B cell (primary cell): ENCODE data around the gene CPNE1. TPM values are rescaled to one million over a fixed set of nuclear protein-coding genes. Genes with fewer than 3 reads are reported as not detected.

Experiments
- ATAC-seq: fragments of 200-7000 bp; cut with Tn5 transposase; one replicate; pipeline ENCODE4 v1.10.0; 2021; ENCODE audit warnings: low read depth, mild to moderate bottlenecking, moderate number of reproducible peaks, moderate library complexity
- CTCF ChIA-PET: fragments of 350-600 bp; sonication (Branson Sonifier 250); formaldehyde crosslinking; loops from one replicate; lab custom pipeline; 2021; ENCODE audit warnings: antibody characterized with exemption, inconsistent platforms; lab: Charles Lee
- POLR2A ChIA-PET: fragments of 350-600 bp; sonication (Branson Sonifier 250); formaldehyde crosslinking; loops from one replicate; lab custom pipeline; 2021; ENCODE audit warnings: antibody characterized with exemption; lab: Charles Lee
- DNase-seq: peaks from one replicate; pipeline ENCODE4 v3.0.0; 2013
- H2AFZ ChIP-seq: 2 replicates; pipeline ENCODE4 v1.6.1; 2012; ENCODE audit warnings: mild to moderate bottlenecking, low read depth, low read length; ENCODE audit not compliant: insufficient read depth, poor library complexity, severe bottlenecking
- H3K27ac ChIP-seq, 2 donors: 1 replicate in 1 of 2; 2 replicates in 1 of 2; pipeline ENCODE4 v1.5.1; 2012 to 2013; ENCODE audit warnings: low read length in 2 of 2, mild to moderate bottlenecking in 2 of 2, moderate library complexity in 1 of 2
- H3K27me3 ChIP-seq, 4 experiments: fragments of 200-600 bp in 1 of 4; sonication (generic) in 1 of 4; replicated peaks in 1 of 4; 1 replicate in 2 of 4; 2 replicates in 2 of 4; pipeline versions ENCODE4 v1.6.1 to v1.7.0; 2013 to 2016; ENCODE audit warnings: low read length in 3 of 4, mild to moderate bottlenecking in 2 of 4, mixed read lengths in 1 of 4, moderate library complexity in 1 of 4; ENCODE audit not compliant: insufficient read depth in 4 of 4, control insufficient read depth in 3 of 4; ENCODE audit errors: control extremely low read depth in 1 of 4
- H3K36me3 ChIP-seq, 2 experiments: replicated peaks in 1 of 2; 1 replicate in 1 of 2; 2 replicates in 1 of 2; pipeline versions ENCODE4 v1.6.1 to v1.7.1; 2013; ENCODE audit warnings: low read length in 1 of 2; ENCODE audit not compliant: insufficient read depth in 2 of 2, control insufficient read depth in 1 of 2; ENCODE audit errors: control extremely low read depth in 1 of 2, extremely low read depth in 1 of 2
- H3K4me1 ChIP-seq, 2 donors: fragments of 200-600 bp in 1 of 2; sonication (generic) in 1 of 2; 1 replicate in 1 of 2; 2 replicates in 1 of 2; pipeline versions ENCODE4 v1.5.1 to v1.6.1; 2013 to 2017; ENCODE audit warnings: low read length in 2 of 2; ENCODE audit not compliant: control insufficient read depth in 2 of 2, insufficient read depth in 2 of 2
- H3K4me2 ChIP-seq: replicated peaks from 2 replicates; pipeline ENCODE3; 2012; ENCODE audit warnings: mild to moderate bottlenecking, low read depth, low read length; ENCODE audit not compliant: poor library complexity, severe bottlenecking
- H3K4me3 ChIP-seq, 5 experiments: fragments of 200-600 bp in 1 of 5; sonication (generic) in 1 of 5; 1 replicate in 3 of 5; 2 replicates in 2 of 5; pipeline versions ENCODE4 v1.5.1 to v1.7.0; 2011 to 2016; ENCODE audit warnings: low read length in 4 of 5, mild to moderate bottlenecking in 4 of 5, low read depth in 2 of 5, control low read depth in 1 of 5, moderate library complexity in 1 of 5; ENCODE audit not compliant: insufficient read depth in 1 of 5; ENCODE audit errors: control extremely low read depth in 1 of 5, extremely low read depth in 1 of 5
- H3K79me2 ChIP-seq: fragments of 200-600 bp; sonication (generic); one replicate; pipeline ENCODE4 v1.6.0; 2016; ENCODE audit warnings: low read length; ENCODE audit not compliant: control insufficient read depth, insufficient read depth
- H3K9ac ChIP-seq: fragments of 200-600 bp; sonication (generic); 2 replicates; pipeline ENCODE4 v1.6.1; 2017; ENCODE audit warnings: mild to moderate bottlenecking, low read length, moderate library complexity
- H3K9me3 ChIP-seq, 3 donors: one replicate each; pipeline versions ENCODE4 v1.6.1 to v1.7.1; 2013; ENCODE audit warnings: low read length in 2 of 3; ENCODE audit not compliant: control insufficient read depth in 2 of 3, insufficient read depth in 1 of 3; ENCODE audit errors: control extremely low read depth in 1 of 3
- H4K20me1 ChIP-seq: 2 replicates; pipeline ENCODE4 v1.6.0; 2012; ENCODE audit warnings: mild to moderate bottlenecking, low read length; ENCODE audit not compliant: insufficient read depth, control insufficient read depth, poor library complexity, severe bottlenecking
- H3K27ac Mint-ChIP-seq: one replicate; pipeline ENCODE4 v1.8.0; 2021; ENCODE audit warnings: mixed read lengths
- H3K27me3 Mint-ChIP-seq: one replicate; pipeline ENCODE4 v1.8.0; 2021; ENCODE audit warnings: mixed read lengths
- H3K4me1 Mint-ChIP-seq: one replicate; pipeline ENCODE4 v1.8.0; 2021; ENCODE audit warnings: mixed read lengths
- H3K4me3 Mint-ChIP-seq: one replicate; pipeline ENCODE4 v1.8.0; 2021; ENCODE audit warnings: mixed read lengths
- H3K9me3 Mint-ChIP-seq: one replicate; pipeline ENCODE4 v1.8.0; 2022; ENCODE audit warnings: mixed read lengths; ENCODE audit not compliant: insufficient read depth
- EZH2 ChIP-seq: IDR thresholded peaks from 2 replicates; pipeline ENCODE4 v1.6.1; 2012; ENCODE audit warnings: borderline replicate concordance, low read depth, mild to moderate bottlenecking, moderate library complexity, low read length; ENCODE audit not compliant: insufficient read depth, poor library complexity, severe bottlenecking
- WGBS: methylation state at CpG from one replicate; pipeline ENCODE4 v1.1.5; 2013; ENCODE audit warnings: missing lambda C conversion rate; ENCODE audit not compliant: insufficient coverage; 5-methylcytosine and 5-hydroxymethylcytosine counted together
- intact Hi-C: fragments of 100-400 bp; cut with micrococcal nuclease; formaldehyde crosslinking; loops from one replicate; pipeline ENCODE4 v1.10.0; 2022
- polyA plus RNA-seq: library from polyadenylated mRNA; depleted of rRNA; stranded (reverse); fragments of >200 nt; gene quantifications from 2 replicates; pipeline ENCODE4 v1.2.3, GENCODE V29; 2012
- total RNA-seq, 2 donors: library from RNA; stranded (reverse); fragments of 120-200 nt in 1 of 2; gene quantifications; 1 replicate in 1 of 2; 2 replicates in 1 of 2; pipeline versions ENCODE4 v1.2.3 to v1.2.4, GENCODE V29; 2013 to 2022
- TF ChIP-seq, protein P1 (sequence below): fragments of 200-600 bp; IDR thresholded peaks from one replicate; pipeline ENCODE4 v1.8.0; 2022; ENCODE audit warnings: antibody characterized with exemption, mild to moderate bottlenecking

The CPNE1 gene
- total and polyA plus RNA-seq, 2 donors (not counting 1 experiment from before 2014, with no cell fraction given), result 321 to 323 TPM

- no peaks in the 10 kb centered on the region for H3K9me3 ChIP-seq
- no CpG with 5 or more reads among the region's 4 CpGs for WGBS
- no peak overlapping the region for H3K4me2 ChIP-seq
- Mint-ChIP-seq H3K27ac (peak overlapping the region; percentile 37), H3K27me3 (no peaks in the 10 kb centered on the region), H3K4me1 (peaks cover 24% of the 10 kb centered on the region), H3K9me3 (no peaks in the 10 kb centered on the region), H3K4me3 (no peak overlapping the region)
- H3K36me3 ChIP-seq, result peaks cover 17 to 57% of the 10 kb centered on the region in 2 experiments
- intact Hi-C loops, result no loop called here
- H2AFZ ChIP-seq, result no peak overlapping the region
- TF ChIP-seq, protein P1, sequence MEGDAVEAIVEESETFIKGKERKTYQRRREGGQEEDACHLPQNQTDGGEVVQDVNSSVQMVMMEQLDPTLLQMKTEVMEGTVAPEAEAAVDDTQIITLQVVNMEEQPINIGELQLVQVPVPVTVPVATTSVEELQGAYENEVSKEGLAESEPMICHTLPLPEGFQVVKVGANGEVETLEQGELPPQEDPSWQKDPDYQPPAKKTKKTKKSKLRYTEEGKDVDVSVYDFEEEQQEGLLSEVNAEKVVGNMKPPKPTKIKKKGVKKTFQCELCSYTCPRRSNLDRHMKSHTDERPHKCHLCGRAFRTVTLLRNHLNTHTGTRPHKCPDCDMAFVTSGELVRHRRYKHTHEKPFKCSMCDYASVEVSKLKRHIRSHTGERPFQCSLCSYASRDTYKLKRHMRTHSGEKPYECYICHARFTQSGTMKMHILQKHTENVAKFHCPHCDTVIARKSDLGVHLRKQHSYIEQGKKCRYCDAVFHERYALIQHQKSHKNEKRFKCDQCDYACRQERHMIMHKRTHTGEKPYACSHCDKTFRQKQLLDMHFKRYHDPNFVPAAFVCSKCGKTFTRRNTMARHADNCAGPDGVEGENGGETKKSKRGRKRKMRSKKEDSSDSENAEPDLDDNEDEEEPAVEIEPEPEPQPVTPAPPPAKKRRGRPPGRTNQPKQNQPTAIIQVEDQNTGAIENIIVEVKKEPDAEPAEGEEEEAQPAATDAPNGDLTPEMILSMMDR, result no peak
- TF ChIP-seq EZH2, result no peak
- no peaks in the 10 kb centered on the region for H3K27me3 ChIP-seq
- H3K4me3 ChIP-seq, result no peak overlapping the region
- H3K27ac ChIP-seq, result no peak overlapping the region
- peak; percentile 18 for DNase-seq
- POLR2A ChIA-PET, result interaction anchor here (0.6 to 1.0 kb wide), 2 partner anchors 39 to 290 kb away, joined by 3 to 5 read pairs; partner anchors contain the start of gene RBM39
- H3K9ac ChIP-seq, result no peak overlapping the region
- peaks cover 25% of the 10 kb centered on the region for H3K79me2 ChIP-seq
- no peak for ATAC-seq
- H3K4me1 ChIP-seq, result peaks cover 14 to 17% of the 10 kb centered on the region in 2 donors
- peaks cover 32% of the 10 kb centered on the region for H4K20me1 ChIP-seq
- CTCF ChIA-PET, result interaction anchor here (1.0 to 1.6 kb wide), 4 partner anchors 9 to 239 kb away, joined by 3 to 5 read pairs (median 4); no protein-coding TSS in a partner anchor
These were observed 38.4 kb upstream of the CPNE1 start for GRCh38 chr20:35702824-35703695.
